HepG2 (cell line): ENCODE results near the gene ARHGEF38. TPM values are rescaled to one million over a fixed set of nuclear protein-coding genes. Genes with fewer than 3 reads are reported as not detected.

ENCODE experiments used
- ATAC-seq: fragments of 200-7000 bp; cut with Tn5 transposase; 3 replicates; pipeline ENCODE4 v1.9.1; 2020; ENCODE audit warnings: mild to moderate bottlenecking, moderate library complexity
- BruUV-seq: library from RNA; stranded (reverse); fragments of 400-500 nt; replicated peaks from 2 replicates; lab custom pipeline; 2021; lab: Mats Ljungman, UMichigan
- CTCF ChIA-PET: fragments of 300-600 bp; formaldehyde crosslinking; extraction: SDS; loops from one replicate; lab custom pipeline; 2021; ENCODE audit warnings: low total read pairs, inconsistent platforms, low intra/inter-chr PET ratio; lab: Yijun Ruan, JAX
- POLR2A ChIA-PET: fragments of 350-600 bp; sonication (Branson Sonifier 250); formaldehyde crosslinking; loops from one replicate; lab custom pipeline; 2020; ENCODE audit warnings: antibody characterized with exemption, inconsistent platforms; lab: Yijun Ruan, JAX
- DNase-seq: peaks from one replicate; pipeline ENCODE4 v3.0.0-alpha.2; 2015; ENCODE audit warnings: low spot score
- FAIRE-seq: peaks from 3 replicates; lab custom pipeline; 2011; peaks lifted over from hg19 to GRCh38; lab: Jason Lieb, UNC
- H2AFZ ChIP-seq: one replicate; pipeline ENCODE4 v1.6.1; 2011; ENCODE audit warnings: low read length, inconsistent platforms
- H3K27ac ChIP-seq: fragments of 300-600 bp; 3 replicates; pipeline ENCODE4 v1.8.0; 2011; ENCODE audit warnings: mixed run types, mild to moderate bottlenecking, mixed read lengths, low read length, inconsistent platforms; ENCODE audit not compliant: insufficient read depth; ENCODE audit errors: extremely low read length
- H3K27me3 ChIP-seq, 2 experiments: fragments of 200-600 bp in 1 of 2; 2 replicates in 1 of 2; 3 replicates in 1 of 2; pipeline versions ENCODE4 v1.6.0 to v1.8.0; 2011; ENCODE audit warnings: low read length in 2 of 2, mild to moderate bottlenecking in 2 of 2, moderate library complexity in 2 of 2, inconsistent platforms in 1 of 2; ENCODE audit not compliant: insufficient read depth in 2 of 2, control insufficient read depth in 1 of 2
- H3K36me3 ChIP-seq, 2 experiments: fragments of 200-600 bp in 1 of 2; replicated peaks in 1 of 2; 2 replicates in 1 of 2; 3 replicates in 1 of 2; pipeline versions ENCODE4 v1.5.1 to v1.8.0; 2011; ENCODE audit warnings: low read length in 2 of 2, inconsistent platforms in 1 of 2; ENCODE audit not compliant: insufficient read depth in 2 of 2, control insufficient read depth in 1 of 2
- H3K4me1 ChIP-seq: 2 replicates; pipeline ENCODE4 v1.5.1; 2012; ENCODE audit warnings: low read length, inconsistent platforms; ENCODE audit not compliant: insufficient read depth
- H3K4me2 ChIP-seq: 2 replicates; pipeline ENCODE4 v1.6.0; 2011; ENCODE audit warnings: low read depth, low read length, inconsistent platforms
- H3K4me3 ChIP-seq, 3 experiments: fragments of 200-600 bp in 1 of 3; sonication (generic), shearing (Covaris generic) in 1 of 3; replicated peaks in 1 of 3; 2 replicates each; pipeline ENCODE4 v1.5.1; 2011 to 2016; ENCODE audit warnings: low read length in 3 of 3, inconsistent platforms in 2 of 3, low read depth in 2 of 3, mild to moderate bottlenecking in 2 of 3, control low read depth in 1 of 3, mixed read lengths in 1 of 3; ENCODE audit not compliant: insufficient read depth in 1 of 3
- H3K79me2 ChIP-seq: one replicate; pipeline ENCODE4 v1.6.1; 2011; ENCODE audit warnings: low read length, inconsistent platforms; ENCODE audit not compliant: insufficient read depth
- H3K9ac ChIP-seq: 2 replicates; pipeline ENCODE4 v1.6.0; 2011; ENCODE audit warnings: mild to moderate bottlenecking, low read depth, low read length, inconsistent platforms; ENCODE audit not compliant: insufficient read depth
- H3K9me3 ChIP-seq: 2 replicates; pipeline ENCODE4 v1.5.1; 2012; ENCODE audit warnings: mild to moderate bottlenecking, low read length
- H4K20me1 ChIP-seq: 2 replicates; pipeline ENCODE4 v1.6.0; 2011; ENCODE audit warnings: inconsistent platforms, mild to moderate bottlenecking, low read length, moderate library complexity; ENCODE audit not compliant: insufficient read depth
- ATRX ChIP-seq: sonication (generic); formaldehyde crosslinking; IDR thresholded peaks from 2 replicates; pipeline ENCODE4 v1.4.0; 2020; ENCODE audit warnings: missing genetic modification reagents, borderline replicate concordance
- IRX3 ChIP-seq: sonication (generic); formaldehyde crosslinking; IDR thresholded peaks from 2 replicates; pipeline ENCODE4 v1.8.1; 2023; ENCODE audit warnings: mild to moderate bottlenecking, low read depth, missing genetic modification reagents, borderline replicate concordance
- JARID2 ChIP-seq: sonication (generic); formaldehyde crosslinking; IDR thresholded peaks from 2 replicates; pipeline ENCODE4 v1.8.1; 2023; ENCODE audit warnings: missing genetic modification reagents, inconsistent platforms; ENCODE audit not compliant: insufficient replicate concordance
- SNAPC5 ChIP-seq: sonication (generic); formaldehyde crosslinking; IDR thresholded peaks from 2 replicates; pipeline ENCODE4 v1.8.1; 2023; ENCODE audit warnings: mild to moderate bottlenecking, missing genetic modification reagents, borderline replicate concordance
- TGIF2 ChIP-seq: IDR thresholded peaks from 2 replicates; pipeline ENCODE4 v1.6.1; 2016; ENCODE audit warnings: control low read depth, missing compliant biosample characterization
- WIZ ChIP-seq: sonication (generic); formaldehyde crosslinking; IDR thresholded peaks from 2 replicates; pipeline ENCODE4 v1.5.1; 2020; ENCODE audit warnings: mild to moderate bottlenecking, missing genetic modification reagents
- ZNF12 ChIP-seq: sonication (generic); formaldehyde crosslinking; IDR thresholded peaks from 2 replicates; pipeline ENCODE4 v1.5.0; 2020; ENCODE audit warnings: missing genetic modification reagents
- ZNF44 ChIP-seq: sonication (generic); formaldehyde crosslinking; IDR thresholded peaks from 2 replicates; pipeline ENCODE4 v1.5.1; 2020; ENCODE audit warnings: mild to moderate bottlenecking, missing genetic modification reagents
- WGBS: methylation state at CpG from one replicate; pipeline ENCODE4 v1.1.6; 2017; ENCODE audit warnings: low lambda C conversion rate; 5-methylcytosine and 5-hydroxymethylcytosine counted together
- in situ Hi-C: cut with HindIII; loops from 2 replicates; pipeline ENCODE4 v1.10.0; 2017; ENCODE audit warnings: low pct_unique_long_range_greater_than_20kb; ENCODE audit not compliant: extremely low pct_ligation_motif_present
- intact Hi-C: fragments of 100-400 bp; cut with micrococcal nuclease; formaldehyde crosslinking; loops from one replicate; pipeline ENCODE4 v1.10.0; 2022; ENCODE audit not compliant: unreplicated experiment
- polyA plus RNA-seq, 8 experiments: library from polyadenylated mRNA; depleted of rRNA in 3 of 8; stranded (reverse) in 7 of 8; unstranded in 1 of 8; fragments of >200 nt; fragmentation: Illumina TruSeq in 4 of 8; extraction: Trizol in 4 of 8; gene quantifications; 2 replicates each; pipeline versions ENCODE4 v1.2.1 to v1.2.3, GENCODE V29; 2011 to 2016; ENCODE audit warnings: low read depth in 4 of 8, missing spikeins in 1 of 8, mixed read lengths in 1 of 8; ENCODE audit not compliant: insufficient read depth in 1 of 8
- total RNA-seq, 5 experiments: library from RNA; depleted of rRNA; stranded (reverse); fragments of >200 nt; fragmentation: Illumina TruSeq; extraction: Trizol; gene quantifications; 2 replicates each; pipeline ENCODE4 v1.2.3, GENCODE V29; 2016; ENCODE audit warnings: low read depth in 1 of 5

The ARHGEF38 gene
- total and polyA plus RNA-seq, 2 of the 13 experiments (the other 11 are each of a cell fraction or from before 2014, with no cell fraction given) = not detected

- no peak overlapping the region for H3K9ac ChIP-seq
- FAIRE-seq = no peak
- ATAC-seq = no peak
- in situ Hi-C loops (no loop called here), intact Hi-C loops (no loop called here)
- no peak overlapping the region for H3K4me3 ChIP-seq
- no peaks in the 10 kb centered on the region for H4K20me1 ChIP-seq
- TF ChIP-seq IRX3 (CRISPR knock-in tag) = no peak
- ChIA-PET CTCF (no interaction called here), POLR2A (no interaction called here)
- H3K4me1 ChIP-seq = peaks cover 7% of the 10 kb centered on the region
- H3K4me2 ChIP-seq = no peak overlapping the region
- H3K27me3 ChIP-seq = 0 out of 5 replicates have a peak, but pooled peaks cover 0 to 3% of the 10 kb centered on the region in 2 experiments
- BruUV-seq = no TSS peak
- no peak overlapping the region for H3K27ac ChIP-seq
- no peak for DNase-seq
- H2AFZ ChIP-seq = no peak overlapping the region
- no peaks in the 10 kb centered on the region for H3K9me3 ChIP-seq
- H3K79me2 ChIP-seq = no peaks in the 10 kb centered on the region
- WGBS = 50% methylated on average over 2 of the region's 2 CpGs
- no peaks in the 10 kb centered on the region for H3K36me3 ChIP-seq
These were observed 35.4 kb downstream of the ARHGEF38 start for GRCh38 chr4:105587841-105588240.

GRCh38 chr4:105588252-105588651 lies 35.8 kb downstream of the ARHGEF38 start:
- intact Hi-C loops = no loop called here
- no peak for DNase-seq
- H3K9ac ChIP-seq = no peak overlapping the region
- no peak overlapping the region for H3K4me2 ChIP-seq
- H3K27ac ChIP-seq = no peak overlapping the region
- no peaks in the 10 kb centered on the region for H3K9me3 ChIP-seq
- in situ Hi-C loops = no loop called here
- H3K4me3 ChIP-seq = no peak overlapping the region
- BruUV-seq = no TSS peak
- TF ChIP-seq JARID2 = no peak
- TF ChIP-seq ZNF12 (CRISPR knock-in tag) = no peak
- no peak for TF ChIP-seq ATRX (CRISPR knock-in tag)
- TF ChIP-seq WIZ (CRISPR knock-in tag) = no peak
- no peak for TF ChIP-seq TGIF2 (CRISPR knock-in tag)
- TF ChIP-seq SNAPC5 (CRISPR knock-in tag) = no peak
- TF ChIP-seq ZNF44 = no peak
- peaks cover 7% of the 10 kb centered on the region for H3K4me1 ChIP-seq
- ChIA-PET CTCF (no interaction called here), POLR2A (no interaction called here)
- H3K79me2 ChIP-seq = no peaks in the 10 kb centered on the region
- no peak for ATAC-seq
- FAIRE-seq = no peak
- no peaks in the 10 kb centered on the region for H3K36me3 ChIP-seq
- no peak overlapping the region for H2AFZ ChIP-seq
- 56% methylated on average over 3 of the region's 3 CpGs for whole genome bisulfite sequencing
- 0 out of 5 replicates have a peak, but pooled peaks cover 0 to 3% of the 10 kb centered on the region in 2 experiments for H3K27me3 ChIP-seq
- H4K20me1 ChIP-seq = no peaks in the 10 kb centered on the region
